Muscle of back (tissue), 11 donors: Measurements from ENCODE around the gene GJA5. TPM values are rescaled to one million over a fixed set of nuclear protein-coding genes. Genes with fewer than 3 reads are reported as not detected.
"Not testable (repeated sequence)": the region's sequence is repeated elsewhere in the genome, so short reads cannot be mapped to it uniquely, and the experiment has no call there.

Source experiments
- DNase-seq, 3 donors: peaks; one replicate each; pipeline versions ENCODE4 v3.0.0 to v3.0.0-alpha.2; 2013
- polyA plus RNA-seq, 10 donors: library from polyadenylated mRNA; unstranded; fragments of 120-200 nt; gene quantifications; one replicate each; pipeline ENCODE4 v1.2.1, GENCODE V29; 2013; ENCODE audit not compliant: insufficient read length in 10 of 10

The GJA5 gene
- polyA plus RNA-seq, 10 donors: 12.6 to 29.5 (median 18.4) TPM

- no peak for DNase-seq
These were observed 25.0 kb downstream of the GJA5 start for GRCh38 chr1:147735423-147735822.

DNA sequence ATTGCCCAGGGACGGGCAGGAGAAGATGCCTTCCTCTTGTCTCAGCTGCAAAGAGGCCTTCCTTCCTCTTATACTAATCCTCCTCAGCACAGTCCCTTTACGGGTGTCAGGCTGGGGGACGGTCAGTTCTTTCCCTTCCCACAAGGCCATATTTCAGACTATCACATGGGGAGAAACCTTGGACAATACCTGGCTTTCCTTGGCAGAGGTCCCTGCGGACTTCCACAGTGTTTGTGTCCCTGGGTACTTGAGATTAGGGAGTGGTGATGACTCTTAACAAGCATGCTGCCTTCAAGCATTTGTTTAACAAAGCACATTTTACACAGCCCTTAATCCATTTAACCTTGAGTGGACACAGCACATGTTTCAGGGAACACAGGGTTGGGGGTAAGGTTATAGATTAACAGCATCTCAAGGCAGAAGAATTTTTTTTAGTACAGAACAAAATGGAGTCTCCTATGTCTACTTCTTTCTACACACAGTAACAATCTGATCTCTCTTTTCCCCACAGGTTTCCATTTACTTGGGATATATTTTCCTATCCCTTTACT is 26.0 kb downstream of the GJA5 start:
- DNase-seq: not testable (repeated sequence)

DNA sequence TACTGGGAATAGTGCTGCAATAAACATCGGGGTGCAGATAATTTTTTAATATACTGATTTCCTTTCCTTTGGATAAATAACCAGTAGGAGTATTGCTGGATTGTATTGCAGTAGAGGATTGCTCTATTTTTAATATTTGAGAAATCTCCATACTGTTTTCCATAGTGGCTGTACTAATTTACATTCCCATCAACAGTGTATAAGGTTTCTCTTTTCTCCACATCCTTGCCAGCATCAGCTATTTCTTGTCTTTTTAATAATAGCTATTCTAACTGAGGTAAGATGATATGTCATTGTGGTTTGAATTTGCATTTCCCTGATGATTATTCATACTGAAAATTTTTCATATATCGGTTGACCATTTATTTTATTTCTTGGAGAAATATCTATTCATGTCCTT is 31.1 kb downstream of the GJA5 start:
- DNase-seq: no peak

DNA sequence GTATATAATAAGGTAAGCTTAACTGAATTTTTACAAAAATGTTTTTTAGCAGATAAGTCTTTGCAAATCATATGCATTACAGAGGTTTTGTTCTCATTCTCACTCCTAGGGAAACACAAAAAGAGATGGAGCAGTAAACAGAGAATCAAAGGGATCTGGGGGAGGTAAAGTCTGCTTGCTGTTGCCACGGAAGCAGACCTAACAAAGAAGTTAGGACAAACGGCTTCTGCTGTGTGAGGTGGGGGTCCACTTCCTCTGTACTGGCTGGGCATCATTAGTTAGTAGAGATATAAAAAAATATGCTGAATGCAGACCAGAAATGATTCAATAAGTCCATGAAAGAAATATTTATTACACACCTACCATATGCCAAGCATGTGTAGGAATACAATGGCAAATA is 34.2 kb downstream of the GJA5 start:
- DNase-seq: no peak

DNA sequence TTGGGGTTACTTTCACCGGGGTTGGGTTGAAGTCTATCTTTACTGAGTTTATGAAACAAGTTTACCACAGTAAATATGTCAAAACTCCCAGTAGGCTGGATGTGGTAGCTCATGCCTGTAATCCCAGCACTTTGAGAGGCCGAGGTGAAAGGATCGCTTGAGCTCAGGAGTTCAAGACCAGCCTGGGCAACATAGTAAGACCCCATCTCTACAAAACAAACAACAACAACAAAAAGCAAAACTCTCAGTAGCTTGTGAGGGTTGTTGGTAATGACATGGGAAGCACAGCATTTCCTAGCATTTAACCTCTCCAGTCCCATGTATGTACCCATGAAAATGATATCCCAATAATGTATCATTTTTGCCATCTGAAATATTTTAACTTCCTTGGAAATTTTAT is 34.7 kb downstream of the GJA5 start:
- DNase-seq: no peak

- peak in 2 of 3 donors; percentile 11 to 29 for DNase-seq
These were observed 36.6 kb downstream of the GJA5 start for GRCh38 chr1:147723691-147724323.

DNA sequence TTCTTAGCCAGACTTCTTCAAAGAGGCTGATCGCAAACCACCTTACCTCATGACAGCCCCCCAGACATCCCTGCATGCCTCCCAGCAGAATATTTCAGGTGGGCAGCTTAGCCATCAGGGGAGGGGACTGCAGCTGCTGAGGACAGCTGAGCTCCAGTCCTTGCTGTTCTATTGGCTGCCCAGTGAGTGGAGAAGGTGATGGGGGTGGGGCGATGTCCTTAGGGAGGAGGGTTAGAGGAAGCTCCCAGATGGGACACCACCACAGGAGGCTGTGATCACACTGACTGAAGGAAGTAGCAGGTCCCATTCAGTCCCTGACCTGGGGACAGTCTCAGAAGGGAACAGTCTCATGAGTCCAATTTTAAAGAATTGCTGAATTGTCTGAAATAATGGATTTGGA is 38.3 kb downstream of the GJA5 start:
- DNase-seq: no peak

GRCh38 chr1:147721716-147722115 is 38.7 kb downstream of the GJA5 start:
- no peak for DNase-seq

DNA sequence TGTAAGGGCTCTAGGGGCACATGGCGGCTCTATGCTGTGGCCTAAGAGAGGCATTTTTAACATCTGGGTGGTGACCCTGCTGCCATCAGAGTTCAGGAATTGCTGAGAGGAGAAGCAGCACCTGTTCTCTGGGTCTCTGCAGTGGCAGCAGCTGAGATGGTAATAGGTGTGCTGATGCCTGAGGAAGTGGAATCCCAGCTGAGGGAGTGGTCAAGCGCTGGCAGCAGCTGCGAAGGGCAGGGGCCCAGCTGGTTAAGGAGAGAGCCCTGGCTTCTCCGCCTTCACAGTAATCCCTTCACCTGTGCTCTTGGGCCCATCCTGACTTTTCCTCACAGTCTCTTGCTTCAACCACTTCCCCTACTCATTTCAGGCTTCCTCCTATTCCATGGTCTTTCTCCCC is 39.8 kb downstream of the GJA5 start:
- no peak for DNase-seq

DNA sequence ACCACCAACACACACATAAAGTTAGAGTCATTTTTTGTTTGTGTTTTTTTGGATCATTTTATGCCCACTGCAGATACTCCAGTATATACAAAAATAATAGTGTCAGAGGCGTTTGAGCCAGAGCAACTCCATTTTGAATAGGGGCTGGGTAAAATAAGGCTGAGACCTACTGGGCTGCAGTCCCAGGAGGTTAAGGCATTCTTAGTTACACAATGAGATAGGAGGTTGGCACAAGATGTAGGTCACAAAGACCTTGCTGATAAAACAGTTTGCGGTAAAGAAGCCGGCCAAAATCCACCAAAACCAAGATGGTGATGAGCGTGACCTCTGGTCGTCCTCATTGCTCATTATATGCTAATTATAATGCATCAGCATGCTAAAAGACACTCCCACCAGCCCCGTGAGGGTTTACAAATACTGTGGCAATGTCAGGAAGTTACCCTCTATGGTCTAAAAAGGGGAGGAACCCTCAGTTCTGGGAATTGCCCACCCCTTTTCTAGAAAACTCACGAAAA is 40.6 kb downstream of the GJA5 start:
- no peak for DNase-seq

DNA sequence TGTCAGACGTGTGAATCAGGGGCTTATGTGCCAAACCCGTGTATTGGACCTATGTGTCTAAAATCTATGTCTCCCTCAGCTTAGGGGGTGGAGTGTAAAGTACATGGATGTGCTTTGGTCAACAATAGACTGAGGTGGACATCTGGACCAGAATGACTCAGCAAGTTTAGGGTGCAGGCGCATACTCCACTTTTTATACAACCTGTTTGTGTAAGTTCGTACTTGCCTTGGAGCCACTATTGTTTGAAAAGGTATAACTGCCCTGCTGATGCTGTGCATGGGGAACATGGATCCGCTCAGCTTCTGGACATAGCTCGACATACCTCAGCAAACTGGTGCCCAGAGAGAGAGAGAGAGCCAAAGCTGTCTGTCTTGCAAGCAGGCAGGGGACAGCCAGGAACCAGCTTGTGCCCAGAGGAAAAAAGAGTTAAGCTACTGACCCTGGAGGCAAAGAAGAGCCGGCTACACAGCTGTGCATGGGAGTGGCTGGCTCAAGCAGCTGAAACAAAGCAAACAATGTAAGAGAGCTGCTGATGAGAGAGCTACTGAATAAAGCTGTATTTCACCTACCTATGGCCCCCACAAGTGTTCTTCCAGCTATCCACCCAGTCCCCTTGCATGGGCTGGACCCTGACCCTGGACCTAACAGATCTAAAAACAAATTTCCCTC is 41.2 kb downstream of the GJA5 start:
- DNase-seq: no peak

- no peak for DNase-seq
These were observed 42.7 kb downstream of the GJA5 start for GRCh38 chr1:147717706-147718097.

DNA sequence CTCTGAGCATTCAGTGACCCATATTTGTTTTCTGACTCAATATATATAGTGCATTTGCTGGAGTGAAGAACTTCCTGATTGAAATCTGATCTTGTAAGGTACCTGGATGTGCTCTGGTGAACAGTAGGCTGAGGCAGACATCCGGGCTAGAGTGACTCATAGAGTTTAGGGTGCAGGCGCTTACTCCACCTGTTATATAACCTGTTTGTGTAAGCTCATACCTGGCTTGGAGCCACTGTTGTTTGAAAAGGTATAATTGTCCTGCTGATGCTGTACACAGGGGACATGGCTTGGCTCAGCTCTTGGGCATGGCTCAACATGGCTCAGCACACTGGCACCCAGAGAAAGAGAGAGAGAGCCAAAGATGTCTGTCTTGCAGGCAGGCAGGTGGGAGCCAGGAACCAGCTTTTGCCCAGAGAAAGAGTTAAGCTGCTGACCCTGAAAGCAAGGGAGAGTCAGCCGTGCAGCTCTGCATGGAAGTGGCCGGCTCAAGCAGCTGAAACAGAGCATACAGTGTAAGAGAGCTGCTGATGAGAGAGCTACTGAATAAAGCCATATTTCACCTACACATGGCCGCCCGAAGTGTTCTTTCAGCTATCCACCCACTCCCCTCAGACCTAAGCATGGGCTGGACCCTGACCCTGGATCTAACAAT is 43.2 kb downstream of the GJA5 start:
- no peak for DNase-seq

DNA sequence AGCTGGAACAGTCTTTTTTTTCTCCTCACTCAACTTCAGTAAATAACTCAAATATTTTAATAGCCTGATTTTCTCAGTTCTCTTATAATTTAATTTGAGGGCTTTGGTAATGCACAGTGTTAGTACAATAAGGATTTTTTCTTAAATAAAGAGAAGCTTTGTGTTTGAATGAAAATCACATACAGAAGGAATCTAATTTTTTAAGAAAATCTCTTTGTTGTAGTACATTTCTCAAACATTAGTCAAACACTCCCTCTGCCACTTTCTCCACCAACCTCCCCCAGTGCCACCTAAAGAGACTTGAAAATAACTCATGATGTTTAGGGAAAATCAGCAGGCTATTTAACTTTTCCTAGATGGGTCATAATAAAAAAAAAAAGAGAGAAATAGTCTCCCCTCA is 47.8 kb downstream of the GJA5 start:
- no peak for DNase-seq

Other genes with a start within 250 kb of the GJA5 start
- 10 to 100 TPM; 16.2 to 24.3 (median 20.8) TPM for gene BCL9, start 219.1 kb downstream of the GJA5 start, polyA plus RNA-seq
- 10 to 100 TPM in 2 of 10 donors, 1 to 10 TPM in 8; 6.0 to 11.2 (median 8.0) TPM for gene ACP6, start 90.1 kb downstream of the GJA5 start, polyA plus RNA-seq
- gene GJA8, start 142.2 kb upstream of the GJA5 start, polyA plus RNA-seq: not detected
- gene GPR89B, start 167.8 kb upstream of the GJA5 start, polyA plus RNA-seq: 10 to 100 TPM; 15.3 to 26.8 (median 18.9) TPM